GM12875 (cell line): ENCODE data around the gene SCFD2.

Source experiments
- H3K4me3 ChIP-seq: one replicate; pipeline ENCODE4 v1.5.1; 2011; ENCODE audit warnings: low read depth, low read length, control low read depth
- CTCF ChIP-seq: IDR thresholded peaks from 2 replicates; pipeline ENCODE4 v1.5.1; 2011; ENCODE audit warnings: low read depth, mild to moderate bottlenecking, control low read depth, inconsistent platforms, low read length, moderate library complexity, borderline replicate concordance; ENCODE audit not compliant: insufficient read depth

The SCFD2 gene

GRCh38 chr4:52977252-52977651 is 388.6 kb downstream of the SCFD2 start:
- no peak overlapping the region for H3K4me3 ChIP-seq
- no peak for TF ChIP-seq CTCF

- H3K4me3 ChIP-seq: no peak overlapping the region
- TF ChIP-seq CTCF: no peak
Observed at GRCh38 chr4:52976523-52977230, 389.2 kb downstream of the SCFD2 start.

- no peak for TF ChIP-seq CTCF
Observed at GRCh38 chr4:52968691-52969090, 397.2 kb downstream of the SCFD2 start.

GRCh38 chr4:52968241-52968640 is 397.6 kb downstream of the SCFD2 start:
- TF ChIP-seq CTCF: no peak

More at GRCh38 chr4:52968691-52969090, 397.2 kb downstream of the SCFD2 start:
- H3K4me3 ChIP-seq: no peak overlapping the region

GRCh38 chr4:52966781-52967180 is 399.1 kb downstream of the SCFD2 start:
- TF ChIP-seq CTCF: no peak
- no peak overlapping the region for H3K4me3 ChIP-seq

More at GRCh38 chr4:52968241-52968640, 397.6 kb downstream of the SCFD2 start:
- H3K4me3 ChIP-seq: no peak overlapping the region

GRCh38 chr4:52966172-52966571 is 399.7 kb downstream of the SCFD2 start:
- TF ChIP-seq CTCF: no peak
- H3K4me3 ChIP-seq: no peak overlapping the region

GRCh38 chr4:52964561-52965101 is 401.2 kb downstream of the SCFD2 start:
- no peak overlapping the region for H3K4me3 ChIP-seq
- no peak for TF ChIP-seq CTCF
